Measurements from ENCODE around the gene CLEC4M. TPM values are rescaled to one million over a fixed set of nuclear protein-coding genes. Genes with fewer than 3 reads are reported as not detected.
"Not testable (repeated sequence)": the region's sequence is repeated elsewhere in the genome, so short reads cannot be mapped to it uniquely, and the experiment has no call there.

The CLEC4M gene
- total and polyA plus RNA-seq, 9 donors = 0.65 to 19.8 (median 3.6) TPM

DNA sequence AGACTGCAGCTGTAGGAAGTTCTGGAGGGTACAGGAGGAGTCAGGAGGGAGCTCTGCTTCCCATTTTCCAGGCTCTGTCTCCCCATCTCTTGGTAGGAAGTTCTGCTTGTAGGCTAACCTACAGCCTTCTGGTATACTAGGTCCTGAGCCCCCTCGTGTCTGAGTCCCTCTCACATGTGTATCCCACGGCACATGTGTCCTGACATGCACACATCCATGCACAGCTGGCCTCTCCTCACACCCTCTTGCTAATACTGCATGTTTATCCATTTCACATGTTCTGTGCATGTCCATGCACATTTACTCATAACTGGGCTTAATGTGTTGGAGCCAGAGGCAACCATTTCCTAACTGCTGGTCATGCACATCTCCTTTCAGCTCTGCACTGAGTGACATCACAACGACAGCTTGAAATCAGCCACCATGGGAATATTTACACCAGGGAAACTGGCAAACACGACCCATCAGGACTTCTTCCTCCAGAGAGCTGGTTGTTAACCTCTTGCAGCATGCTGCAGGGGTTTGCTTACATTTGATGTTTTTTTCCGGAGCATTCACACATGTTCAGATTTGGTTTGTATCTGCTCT, 18.8 kb upstream of the CLEC4M start:
- 59 to 69% (median 65%) methylated on average over 5 of the region's 5 CpGs for WGBS, 3 donors
- peak in 1 of 5 donors; percentile 5 for DNase-seq
- H3K9me3 ChIP-seq = no peaks in the 10 kb centered on the region
- H3K27me3 ChIP-seq = no peaks in the 10 kb centered on the region
- no peak overlapping the region for H3K4me3 ChIP-seq
- TF ChIP-seq, protein P1, sequence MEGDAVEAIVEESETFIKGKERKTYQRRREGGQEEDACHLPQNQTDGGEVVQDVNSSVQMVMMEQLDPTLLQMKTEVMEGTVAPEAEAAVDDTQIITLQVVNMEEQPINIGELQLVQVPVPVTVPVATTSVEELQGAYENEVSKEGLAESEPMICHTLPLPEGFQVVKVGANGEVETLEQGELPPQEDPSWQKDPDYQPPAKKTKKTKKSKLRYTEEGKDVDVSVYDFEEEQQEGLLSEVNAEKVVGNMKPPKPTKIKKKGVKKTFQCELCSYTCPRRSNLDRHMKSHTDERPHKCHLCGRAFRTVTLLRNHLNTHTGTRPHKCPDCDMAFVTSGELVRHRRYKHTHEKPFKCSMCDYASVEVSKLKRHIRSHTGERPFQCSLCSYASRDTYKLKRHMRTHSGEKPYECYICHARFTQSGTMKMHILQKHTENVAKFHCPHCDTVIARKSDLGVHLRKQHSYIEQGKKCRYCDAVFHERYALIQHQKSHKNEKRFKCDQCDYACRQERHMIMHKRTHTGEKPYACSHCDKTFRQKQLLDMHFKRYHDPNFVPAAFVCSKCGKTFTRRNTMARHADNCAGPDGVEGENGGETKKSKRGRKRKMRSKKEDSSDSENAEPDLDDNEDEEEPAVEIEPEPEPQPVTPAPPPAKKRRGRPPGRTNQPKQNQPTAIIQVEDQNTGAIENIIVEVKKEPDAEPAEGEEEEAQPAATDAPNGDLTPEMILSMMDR (IDR thresholded peaks at IDR 0.05) = no peak
- TF ChIP-seq POLR2A (IDR thresholded peaks at IDR 0.05) (no peak), EP300 (IDR thresholded peaks at IDR 0.05) (no peak)
- intact Hi-C loops (cut with DNase I) = no loop called here
- H3K27ac ChIP-seq = no peak overlapping the region
- no peaks in the 10 kb centered on the region for H3K36me3 ChIP-seq
- no peaks in the 10 kb centered on the region for H3K4me1 ChIP-seq (ENCODE audit: insufficient read depth)

DNA sequence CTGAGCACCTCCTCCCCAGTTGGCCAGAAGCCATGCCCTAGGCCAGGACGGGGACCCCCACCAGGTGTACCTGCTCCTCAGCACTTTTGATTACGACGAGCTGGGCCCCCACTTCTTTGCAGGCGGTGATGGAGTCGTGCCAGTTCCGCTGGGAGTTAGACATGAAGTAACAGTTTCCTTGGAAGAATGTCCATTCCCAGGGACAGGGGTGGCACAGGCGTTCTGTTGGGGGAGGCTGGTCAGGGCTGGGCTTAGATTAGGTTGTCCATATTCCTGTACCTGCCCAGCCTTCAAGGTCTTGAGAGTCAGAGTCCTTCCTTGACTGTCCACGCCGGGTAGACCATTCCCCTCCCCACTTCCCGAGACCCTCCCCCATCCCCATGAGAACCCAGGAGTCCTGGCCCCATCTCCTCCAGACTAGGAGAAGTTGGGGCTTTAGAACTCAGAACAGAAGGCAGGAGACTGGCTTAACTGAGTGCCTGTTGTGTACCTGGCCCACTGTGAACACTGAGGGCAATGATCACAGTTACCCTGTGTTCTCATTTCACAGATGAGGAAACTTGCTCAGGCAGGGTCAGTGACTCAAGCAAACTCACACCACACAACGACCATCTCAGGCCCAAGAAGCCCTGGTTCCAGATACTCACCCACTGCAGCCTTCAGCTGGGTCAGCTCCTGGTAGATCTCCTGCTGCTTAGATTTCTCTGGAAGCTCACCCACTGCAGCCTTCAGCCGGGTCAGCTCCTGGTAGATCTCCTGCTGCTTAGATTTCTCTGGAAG, 18.0 kb upstream of the CLEC4M start:
- DNase-seq = peak in 1 of 5 donors; percentile 30
- Histone ChIP-seq H3K36me3 (no peaks in the 10 kb centered on the region), H3K9me3 (no peaks in the 10 kb centered on the region), H3K4me1 (ENCODE audit: insufficient read depth) (no peaks in the 10 kb centered on the region), H3K27ac (no peak overlapping the region), H3K4me3 (no peak overlapping the region), H3K27me3 (no peaks in the 10 kb centered on the region)
- TF ChIP-seq, protein P1 (IDR thresholded peaks at IDR 0.05) = no peak
- TF ChIP-seq POLR2A (IDR thresholded peaks at IDR 0.05) (no peak), EP300 (IDR thresholded peaks at IDR 0.05) (no peak)
- 61 to 65% (median 61%) methylated on average over 12 of the region's 12 CpGs for WGBS, 3 donors
- intact Hi-C loops (cut with DNase I) = no loop called here

DNA sequence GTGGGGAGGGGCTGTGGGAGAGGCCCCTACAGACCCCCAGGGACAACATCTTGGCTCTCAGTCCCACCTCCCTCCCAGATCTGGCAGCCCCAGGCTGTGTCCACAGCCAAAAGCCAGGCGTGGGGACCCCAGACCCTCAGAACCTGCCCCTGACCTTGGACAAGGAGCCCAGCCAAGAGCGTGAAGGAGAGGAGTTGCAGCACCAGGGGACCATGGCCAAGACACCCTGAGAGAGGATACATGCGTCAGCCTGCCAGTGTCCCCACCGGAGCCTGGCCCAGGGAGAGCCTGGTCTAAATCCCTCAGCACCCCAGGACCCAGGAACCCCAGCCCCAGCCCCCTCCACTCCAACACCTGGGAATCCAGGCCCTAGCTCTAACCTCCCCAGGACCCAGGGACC, 16.7 kb upstream of the CLEC4M start:
- H3K27ac ChIP-seq; H3K9me3 ChIP-seq; intact Hi-C loops (cut with DNase I); H3K27me3 ChIP-seq; H3K4me3 ChIP-seq; H3K36me3 ChIP-seq; H3K4me1 ChIP-seq (ENCODE audit: insufficient read depth): not testable (repeated sequence)
- 17 to 50% (median 26%) methylated on average over 4 of the region's 4 CpGs for WGBS, 3 donors
- DNase-seq = peak in 1 of 5 donors; percentile 30

DNA sequence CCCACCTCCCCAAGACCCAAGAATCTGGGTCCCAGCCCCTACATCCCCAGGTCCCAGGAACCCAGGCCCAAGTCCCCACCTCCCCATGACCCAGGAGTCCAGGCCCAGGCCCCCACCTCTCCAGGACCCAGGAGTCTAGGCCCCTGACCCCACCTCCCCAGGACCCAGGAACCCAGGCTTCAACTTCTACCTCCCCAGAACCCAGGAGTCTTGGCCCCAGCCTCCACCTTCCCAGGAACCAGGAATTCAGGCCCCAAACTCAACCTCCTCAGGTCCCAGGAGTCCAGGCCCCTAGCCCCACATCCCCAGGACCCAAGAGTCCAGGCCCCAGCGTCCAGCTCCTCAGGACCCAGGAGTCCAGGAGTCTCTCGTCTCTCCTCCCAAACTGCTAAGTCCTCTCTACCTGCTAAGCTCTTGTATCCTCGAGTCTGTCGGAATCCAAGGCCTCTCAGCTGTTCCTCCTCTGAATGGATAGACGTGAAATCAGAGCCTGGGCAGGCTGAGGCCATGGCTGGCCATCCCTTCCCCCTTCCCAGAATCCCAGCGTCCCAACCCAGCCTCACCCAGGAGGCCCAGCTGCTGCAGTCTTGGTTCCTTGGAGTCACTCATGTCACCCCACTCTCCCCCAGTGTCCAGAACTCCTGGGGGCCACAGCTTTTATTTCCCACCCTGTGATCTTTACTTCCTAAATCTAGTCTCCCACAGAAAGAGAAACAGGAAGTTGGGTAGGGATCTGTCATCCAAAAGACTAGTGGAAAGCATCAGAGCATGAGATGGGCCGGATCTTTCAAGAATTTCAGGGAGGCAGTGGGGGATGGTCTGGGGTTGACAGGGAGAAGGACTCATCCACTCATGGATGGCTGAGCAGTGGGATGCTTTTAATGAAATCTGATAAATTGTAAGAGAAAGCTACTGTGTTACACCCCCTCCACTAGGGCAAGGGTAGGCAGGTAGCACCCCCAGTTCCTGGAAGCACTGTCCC, 15.8 kb upstream of the CLEC4M start, which contains the start of gene CD209:
Gene CD209, minus strand, starts transcription at position 632 of the 982 bp plus-strand sequence. Its CDS starts 23 bp downstream, at position 609.
- no peak for TF ChIP-seq EP300 (IDR thresholded peaks at IDR 0.05)
- TF ChIP-seq POLR2A (IDR thresholded peaks at IDR 0.05) = no peak
- TF ChIP-seq, protein P1 (IDR thresholded peaks at IDR 0.05) = no peak
- intact Hi-C loops (cut with DNase I) = no loop called here
- Histone ChIP-seq H3K27ac (no peak within 1 kb of the TSS), H3K36me3 (no peaks in the 10 kb centered on the region), H3K27me3 (no peaks in the 10 kb centered on the region), H3K4me3 (no peak within 1 kb of the TSS), H3K9me3 (no peaks in the 10 kb centered on the region), H3K4me1 (ENCODE audit: insufficient read depth) (no peaks in the 10 kb centered on the region)
- DNase-seq = peak in 1 of 5 donors; percentile 17
- WGBS, 3 donors = 51 to 53% (median 53%) methylated on average over 7 of the region's 7 CpGs

All from ovary (tissue), 9 donors.